Measurements from ENCODE around the gene SNAP47. TPM values are rescaled to one million over a fixed set of nuclear protein-coding genes. Genes with fewer than 3 reads are reported as not detected.
A peak's percentile ranks its signal among the peaks of the same experiment; 100 is the strongest.

The SNAP47 gene
- total RNA-seq, 1 donor from 2014 or later = 45.9 TPM

GRCh38 chr1:227729881-227730629 is 5.2 kb upstream of the SNAP47 start:
- peaks cover 17% of the 10 kb centered on the region for H3K36me3 ChIP-seq
- H3K4me3 ChIP-seq = peak overlapping the region; percentile 73
- DNase-seq = no peak
- no peaks in the 10 kb centered on the region for H3K9me3 ChIP-seq (replicated peaks)
- H3K4me1 ChIP-seq = peaks cover 50% of the 10 kb centered on the region
- H3K27ac ChIP-seq (replicated peaks) = peak overlapping the region; percentile 85
- no peaks in the 10 kb centered on the region for H3K27me3 ChIP-seq (ENCODE audit: low read depth)
- intact Hi-C loops (cut with micrococcal nuclease) = no loop called here
- TF ChIP-seq, protein P1, sequence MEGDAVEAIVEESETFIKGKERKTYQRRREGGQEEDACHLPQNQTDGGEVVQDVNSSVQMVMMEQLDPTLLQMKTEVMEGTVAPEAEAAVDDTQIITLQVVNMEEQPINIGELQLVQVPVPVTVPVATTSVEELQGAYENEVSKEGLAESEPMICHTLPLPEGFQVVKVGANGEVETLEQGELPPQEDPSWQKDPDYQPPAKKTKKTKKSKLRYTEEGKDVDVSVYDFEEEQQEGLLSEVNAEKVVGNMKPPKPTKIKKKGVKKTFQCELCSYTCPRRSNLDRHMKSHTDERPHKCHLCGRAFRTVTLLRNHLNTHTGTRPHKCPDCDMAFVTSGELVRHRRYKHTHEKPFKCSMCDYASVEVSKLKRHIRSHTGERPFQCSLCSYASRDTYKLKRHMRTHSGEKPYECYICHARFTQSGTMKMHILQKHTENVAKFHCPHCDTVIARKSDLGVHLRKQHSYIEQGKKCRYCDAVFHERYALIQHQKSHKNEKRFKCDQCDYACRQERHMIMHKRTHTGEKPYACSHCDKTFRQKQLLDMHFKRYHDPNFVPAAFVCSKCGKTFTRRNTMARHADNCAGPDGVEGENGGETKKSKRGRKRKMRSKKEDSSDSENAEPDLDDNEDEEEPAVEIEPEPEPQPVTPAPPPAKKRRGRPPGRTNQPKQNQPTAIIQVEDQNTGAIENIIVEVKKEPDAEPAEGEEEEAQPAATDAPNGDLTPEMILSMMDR (IDR thresholded peaks at IDR 0.05; ENCODE audit: borderline replicate concordance) = peak; percentile 75

- Histone ChIP-seq H3K27ac (replicated peaks) (peak overlapping the region; percentile 38), H3K4me3 (no peak overlapping the region), H3K27me3 (ENCODE audit: low read depth) (no peaks in the 10 kb centered on the region), H3K4me1 (peaks cover 54% of the 10 kb centered on the region), H3K9me3 (replicated peaks) (no peaks in the 10 kb centered on the region), H3K36me3 (peaks cover 17% of the 10 kb centered on the region)
- TF ChIP-seq, protein P1 (IDR thresholded peaks at IDR 0.05; ENCODE audit: borderline replicate concordance) = no peak
- DNase-seq = no peak
- intact Hi-C loops (cut with micrococcal nuclease) = no loop called here
Observed at GRCh38 chr1:227730630-227731151, 4.5 kb upstream of the SNAP47 start.

DNA sequence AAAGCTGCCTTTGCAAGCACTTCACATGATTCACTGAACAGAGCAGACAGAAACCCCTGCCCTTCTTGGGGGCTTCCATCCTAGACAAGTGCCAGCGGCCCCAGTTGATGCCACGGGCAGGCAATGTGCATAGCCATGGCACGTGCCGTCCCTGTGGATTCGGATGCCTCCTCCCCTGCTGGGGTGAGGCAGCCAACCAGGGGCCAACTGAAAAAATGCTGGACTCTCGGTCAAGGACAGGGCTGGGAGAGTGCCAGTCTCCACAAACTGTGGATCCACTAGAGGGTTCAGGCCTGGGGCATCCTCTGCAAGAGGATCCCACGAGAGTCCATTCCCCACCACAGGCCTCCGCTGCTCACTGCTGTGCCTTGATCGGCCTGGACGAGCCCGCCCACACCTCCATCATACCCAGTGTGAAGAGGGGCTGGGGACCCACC is 4.0 kb upstream of the SNAP47 start:
- Histone ChIP-seq H3K27me3 (ENCODE audit: low read depth) (no peaks in the 10 kb centered on the region), H3K9me3 (replicated peaks) (no peaks in the 10 kb centered on the region), H3K36me3 (peaks cover 17% of the 10 kb centered on the region), H3K4me3 (no peak overlapping the region), H3K27ac (replicated peaks) (no peak overlapping the region), H3K4me1 (peaks cover 60% of the 10 kb centered on the region)
- DNase-seq = no peak
- TF ChIP-seq, protein P1 (IDR thresholded peaks at IDR 0.05; ENCODE audit: borderline replicate concordance) = no peak
- intact Hi-C loops (cut with micrococcal nuclease) = no loop called here

DNA sequence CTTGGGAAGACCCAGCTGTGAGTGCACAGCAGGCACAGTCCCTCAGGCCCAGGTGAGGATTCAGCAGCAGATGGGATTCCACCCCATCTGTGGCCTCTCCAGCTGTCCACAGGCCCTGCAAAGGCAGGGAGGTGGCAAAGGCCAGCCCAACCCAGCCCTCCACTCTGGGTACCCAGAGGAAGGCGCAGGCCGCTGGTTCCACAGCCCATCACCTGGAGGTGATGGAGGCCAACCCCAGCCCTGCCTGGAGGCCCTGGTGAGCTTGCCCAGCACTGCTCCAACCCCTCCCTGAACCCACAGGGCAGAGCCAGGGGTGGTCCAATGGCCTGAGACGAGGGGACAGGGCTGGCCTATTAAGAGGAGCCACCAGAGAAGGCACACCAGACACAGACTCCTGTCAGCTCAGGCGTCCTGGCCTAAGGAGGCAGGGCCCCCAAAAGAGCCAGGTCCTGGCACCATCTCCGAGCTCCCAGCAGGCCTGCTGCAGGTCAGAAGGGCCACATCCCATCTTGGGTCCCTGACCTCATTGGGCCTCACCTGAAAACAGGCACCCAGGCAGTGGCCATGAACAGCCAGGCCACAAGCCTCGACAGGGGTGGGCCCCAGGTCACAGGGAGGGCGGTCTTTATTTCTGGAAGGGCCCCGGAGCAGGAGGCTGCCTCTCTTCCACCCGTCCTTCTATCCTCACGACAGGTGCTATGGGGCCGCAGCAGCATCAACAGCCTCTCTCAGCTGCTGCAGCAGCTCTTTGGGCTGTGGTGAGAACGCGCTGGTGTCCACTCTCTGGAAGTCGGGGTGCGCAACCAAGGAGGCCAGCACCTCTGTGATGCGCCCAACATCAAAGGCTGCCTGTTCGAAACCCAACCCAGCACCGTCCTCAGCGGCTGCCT is 3.3 kb upstream of the SNAP47 start:
- Histone ChIP-seq H3K36me3 (peaks cover 17% of the 10 kb centered on the region), H3K4me3 (no peak overlapping the region), H3K27ac (replicated peaks) (no peak overlapping the region), H3K9me3 (replicated peaks) (no peaks in the 10 kb centered on the region), H3K27me3 (ENCODE audit: low read depth) (no peaks in the 10 kb centered on the region), H3K4me1 (peaks cover 67% of the 10 kb centered on the region)
- no peak for DNase-seq
- intact Hi-C loops (cut with micrococcal nuclease) = no loop called here
- TF ChIP-seq, protein P1 (IDR thresholded peaks at IDR 0.05; ENCODE audit: borderline replicate concordance) = no peak

- Histone ChIP-seq H3K27ac (replicated peaks) (no peak overlapping the region), H3K9me3 (replicated peaks) (no peaks in the 10 kb centered on the region), H3K36me3 (peaks cover 17% of the 10 kb centered on the region), H3K4me3 (no peak overlapping the region), H3K27me3 (ENCODE audit: low read depth) (no peaks in the 10 kb centered on the region), H3K4me1 (peaks cover 68% of the 10 kb centered on the region)
- no peak for DNase-seq
- intact Hi-C loops (cut with micrococcal nuclease) = no loop called here
- TF ChIP-seq, protein P1 (IDR thresholded peaks at IDR 0.05; ENCODE audit: borderline replicate concordance) = no peak
Observed at GRCh38 chr1:227732586-227733308, 2.5 kb upstream of the SNAP47 start.

All from left ventricle myocardium inferior (tissue), 1 donor.